HG02938 (cell line): Measurements from ENCODE around the gene FGGY.
"Not testable (repeated sequence)": the region's sequence is repeated elsewhere in the genome, so short reads cannot be mapped to it uniquely, and the experiment has no call there.

Experiments
- ATAC-seq: cut with Tn5 transposase; IDR thresholded peaks from one replicate; pipeline ENCODE4 v1.9.1; 2021; ENCODE audit warnings: mild to moderate bottlenecking, moderate library complexity; ENCODE audit not compliant: unreplicated experiment

Gene FGGY

GRCh38 chr1:59474496-59474895 is 177.6 kb downstream of the FGGY start:
- no peak for ATAC-seq

- no peak for ATAC-seq
These were observed 178.8 kb downstream of the FGGY start for GRCh38 chr1:59475737-59476136.

- no peak for ATAC-seq
These were observed 180.4 kb downstream of the FGGY start for GRCh38 chr1:59477286-59477685.

- ATAC-seq = no peak
These were observed 181.0 kb downstream of the FGGY start for GRCh38 chr1:59477867-59478266.

GRCh38 chr1:59478822-59479221 is 181.9 kb downstream of the FGGY start:
- ATAC-seq = no peak

GRCh38 chr1:59480188-59480888 is 183.4 kb downstream of the FGGY start:
- no peak for ATAC-seq

- no peak for ATAC-seq
These were observed 185.1 kb downstream of the FGGY start for GRCh38 chr1:59481881-59482505.

GRCh38 chr1:59482986-59483385 is 186.1 kb downstream of the FGGY start:
- no peak for ATAC-seq

- no peak for ATAC-seq
These were observed 187.2 kb downstream of the FGGY start for GRCh38 chr1:59484096-59484495.

GRCh38 chr1:59485171-59485570 is 188.3 kb downstream of the FGGY start:
- ATAC-seq = no peak

GRCh38 chr1:59485949-59486348 is 189.1 kb downstream of the FGGY start:
- no peak for ATAC-seq

GRCh38 chr1:59486615-59487014 is 189.7 kb downstream of the FGGY start:
- ATAC-seq = no peak

- no peak for ATAC-seq
These were observed 190.6 kb downstream of the FGGY start for GRCh38 chr1:59487335-59488031.

GRCh38 chr1:59492500-59492899 is 195.6 kb downstream of the FGGY start:
- ATAC-seq = no peak

GRCh38 chr1:59494145-59494833 is 197.4 kb downstream of the FGGY start:
- ATAC-seq = no peak

- not testable (repeated sequence) for ATAC-seq
These were observed 199.3 kb downstream of the FGGY start for GRCh38 chr1:59496156-59496555.

GRCh38 chr1:59497616-59498015 is 200.7 kb downstream of the FGGY start:
- ATAC-seq = no peak

GRCh38 chr1:59498640-59499039 is 201.7 kb downstream of the FGGY start:
- no peak for ATAC-seq

GRCh38 chr1:59499273-59499942 is 202.5 kb downstream of the FGGY start:
- ATAC-seq = no peak

GRCh38 chr1:59499943-59500569 is 203.2 kb downstream of the FGGY start:
- no peak for ATAC-seq
